GM10266 (cell line): ENCODE data around the gene SMAGP.

Source experiments
- DNase-seq: peaks from one replicate; pipeline ENCODE4 v3.0.0; 2012; ENCODE audit errors: extremely low spot score
- TF ChIP-seq, protein P1 (sequence below): IDR thresholded peaks from 2 replicates; pipeline ENCODE4 v1.5.1; 2012; ENCODE audit warnings: mild to moderate bottlenecking, low read depth; ENCODE audit not compliant: control insufficient read depth, insufficient read depth; ENCODE audit errors: missing control alignments

SMAGP gene

DNA sequence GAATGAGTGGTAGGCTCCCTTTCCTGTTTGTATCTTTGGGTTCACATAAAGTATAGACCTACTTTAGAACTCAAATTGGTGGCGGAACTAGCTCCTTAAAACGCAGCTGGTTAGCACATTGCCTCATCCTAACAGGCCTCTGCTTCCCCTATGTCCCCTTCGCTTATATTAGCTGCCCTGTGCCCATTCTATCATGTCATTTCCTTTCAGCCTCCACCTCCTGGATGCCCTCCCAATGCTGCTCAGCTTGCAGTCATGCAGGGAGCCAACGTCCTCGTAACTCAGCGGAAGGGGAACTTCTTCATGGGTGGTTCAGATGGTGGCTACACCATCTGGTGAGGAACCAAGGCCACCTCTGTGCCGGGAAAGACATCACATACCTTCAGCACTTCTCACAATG is 28.1 kb downstream of the SMAGP start:
- no peak for DNase-seq

DNA sequence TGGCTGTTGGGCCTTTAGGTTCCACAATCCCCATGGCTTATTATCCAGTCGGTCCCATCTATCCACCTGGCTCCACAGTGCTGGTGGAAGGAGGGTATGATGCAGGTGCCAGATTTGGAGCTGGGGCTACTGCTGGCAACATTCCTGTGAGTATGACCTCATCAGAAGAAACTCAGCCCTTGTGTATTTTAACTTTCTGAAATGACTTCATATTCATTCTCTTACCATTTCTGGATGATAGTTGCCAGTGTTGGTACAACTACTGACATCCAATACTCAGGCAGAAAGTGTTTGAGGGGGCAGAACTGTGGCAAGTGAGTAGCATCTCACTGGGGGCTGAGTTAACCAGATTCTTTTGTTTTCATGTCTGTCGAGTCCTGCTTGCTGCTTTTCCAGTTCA is 29.2 kb downstream of the SMAGP start:
- TF ChIP-seq, protein P1, sequence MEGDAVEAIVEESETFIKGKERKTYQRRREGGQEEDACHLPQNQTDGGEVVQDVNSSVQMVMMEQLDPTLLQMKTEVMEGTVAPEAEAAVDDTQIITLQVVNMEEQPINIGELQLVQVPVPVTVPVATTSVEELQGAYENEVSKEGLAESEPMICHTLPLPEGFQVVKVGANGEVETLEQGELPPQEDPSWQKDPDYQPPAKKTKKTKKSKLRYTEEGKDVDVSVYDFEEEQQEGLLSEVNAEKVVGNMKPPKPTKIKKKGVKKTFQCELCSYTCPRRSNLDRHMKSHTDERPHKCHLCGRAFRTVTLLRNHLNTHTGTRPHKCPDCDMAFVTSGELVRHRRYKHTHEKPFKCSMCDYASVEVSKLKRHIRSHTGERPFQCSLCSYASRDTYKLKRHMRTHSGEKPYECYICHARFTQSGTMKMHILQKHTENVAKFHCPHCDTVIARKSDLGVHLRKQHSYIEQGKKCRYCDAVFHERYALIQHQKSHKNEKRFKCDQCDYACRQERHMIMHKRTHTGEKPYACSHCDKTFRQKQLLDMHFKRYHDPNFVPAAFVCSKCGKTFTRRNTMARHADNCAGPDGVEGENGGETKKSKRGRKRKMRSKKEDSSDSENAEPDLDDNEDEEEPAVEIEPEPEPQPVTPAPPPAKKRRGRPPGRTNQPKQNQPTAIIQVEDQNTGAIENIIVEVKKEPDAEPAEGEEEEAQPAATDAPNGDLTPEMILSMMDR = no peak
- no peak for DNase-seq

More for the DNA sequence above, 28.1 kb downstream of the SMAGP start:
- TF ChIP-seq, protein P1 = no peak

DNA sequence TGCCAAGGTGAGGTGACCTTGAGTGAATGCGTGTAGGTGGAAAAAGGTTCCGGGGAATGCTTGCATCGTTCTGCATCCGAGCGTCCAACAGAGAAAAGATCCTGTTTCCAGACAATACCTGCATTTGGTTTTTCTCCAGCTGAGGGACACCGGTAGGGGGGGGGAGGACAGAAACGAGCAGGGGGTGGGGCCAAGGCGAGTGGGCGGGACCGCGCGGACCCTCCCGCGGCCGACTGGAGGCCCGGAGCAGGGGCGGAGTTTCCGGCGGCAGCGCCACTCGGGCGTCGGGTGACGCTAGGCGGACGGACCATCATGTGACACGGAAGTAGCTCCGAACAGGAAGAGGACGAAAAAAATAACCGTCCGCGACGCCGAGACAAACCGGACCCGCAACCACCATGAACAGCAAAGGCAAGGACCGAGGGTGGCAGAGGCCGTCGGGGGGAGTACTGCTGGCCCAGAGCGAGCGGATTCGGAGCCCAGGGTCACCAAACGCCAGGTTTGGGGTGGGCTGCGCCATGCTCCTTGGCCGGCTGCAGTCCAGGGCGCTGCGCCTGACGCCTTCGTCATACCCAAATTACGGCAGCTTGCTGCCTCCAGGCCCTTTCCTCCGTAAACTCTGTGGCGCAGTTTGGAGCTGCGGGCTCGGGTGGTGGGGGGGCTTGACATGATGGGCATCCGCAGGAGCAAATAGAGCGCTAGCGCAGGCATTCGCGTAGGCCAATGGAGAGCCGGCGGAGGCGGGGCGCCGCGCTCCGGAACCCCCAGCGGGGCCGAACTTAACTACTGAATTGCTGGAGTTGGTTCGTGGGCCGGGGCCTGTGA is 31.5 kb downstream of the SMAGP start, which contains the start of gene DAZAP2:
DAZAP2 (plus strand) TSS at position 317 of the 825 bp plus-strand sequence; CDS start at position 399, 82 bp downstream.
- TF ChIP-seq, protein P1 = peak; percentile 17
- peak; percentile 93 for DNase-seq

DNA sequence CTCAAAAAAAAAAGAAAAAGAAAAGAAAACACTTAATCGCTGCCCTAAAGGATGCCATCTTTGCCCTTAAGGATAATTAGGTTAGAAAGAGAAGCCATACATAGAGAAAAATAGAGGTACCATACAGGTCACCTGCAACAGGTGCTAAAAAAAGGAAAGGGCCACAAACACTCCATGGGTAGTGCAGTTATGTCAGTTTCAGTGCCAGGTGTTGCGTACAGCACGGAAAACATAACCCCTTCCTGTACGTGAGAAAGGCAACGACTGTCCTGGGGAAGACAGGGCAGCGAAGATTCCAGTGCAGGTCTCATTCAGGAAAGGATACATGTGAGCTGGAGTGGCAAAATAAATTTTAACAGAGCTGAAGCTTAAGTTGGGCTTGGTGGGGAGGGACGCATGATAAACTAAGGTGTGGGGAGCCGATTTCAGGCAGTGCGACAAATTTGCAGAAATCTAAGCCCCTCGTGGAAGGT is 32.1 kb downstream of the SMAGP start:
- TF ChIP-seq, protein P1 = no peak
- no peak for DNase-seq

DNA sequence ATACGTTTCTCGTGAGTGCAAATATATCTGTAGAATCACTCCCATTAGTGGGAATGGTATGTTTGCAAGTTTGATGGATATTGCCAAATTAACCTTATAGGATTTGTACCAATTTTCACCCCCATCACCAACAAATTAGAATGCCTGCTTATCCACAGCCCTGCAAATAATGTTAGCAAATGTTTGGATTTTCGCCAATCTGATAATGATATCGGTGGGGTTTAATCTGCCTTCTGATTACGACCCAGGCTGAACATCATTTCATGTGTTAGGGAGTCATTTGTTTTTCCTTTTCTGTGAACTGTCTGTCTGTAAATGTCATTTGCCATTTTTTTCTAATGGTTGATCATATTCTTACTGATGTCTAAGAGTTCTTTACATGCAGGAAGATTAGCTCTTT is 35.7 kb downstream of the SMAGP start:
- TF ChIP-seq, protein P1 = no peak
- DNase-seq = no peak

DNA sequence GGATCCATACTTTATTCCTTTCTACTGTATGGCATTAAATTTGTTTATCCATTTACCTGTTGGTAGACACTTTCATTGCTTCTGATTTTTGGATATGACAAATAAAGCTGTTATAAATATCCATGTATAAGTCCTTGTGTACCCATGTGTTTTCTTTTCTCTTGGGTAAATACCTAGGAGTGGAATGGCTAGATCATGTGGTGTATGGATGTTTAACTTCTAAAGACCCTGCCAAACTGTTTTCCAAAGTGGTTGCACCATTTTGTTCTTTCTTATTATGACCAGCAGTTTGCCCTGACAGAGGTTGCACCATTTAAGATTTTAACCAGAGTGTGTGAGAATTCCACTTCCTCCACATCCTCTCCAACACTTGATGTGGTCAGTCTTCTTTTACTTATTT is 37.6 kb downstream of the SMAGP start:
- no peak for DNase-seq
- TF ChIP-seq, protein P1 = no peak
